ENCODE results near the gene ABLIM1. TPM values are rescaled to one million over a fixed set of nuclear protein-coding genes. Genes with fewer than 3 reads are reported as not detected.

The ABLIM1 gene
- total RNA-seq, 1 experiment from 2014 or later, result 274 TPM

DNA sequence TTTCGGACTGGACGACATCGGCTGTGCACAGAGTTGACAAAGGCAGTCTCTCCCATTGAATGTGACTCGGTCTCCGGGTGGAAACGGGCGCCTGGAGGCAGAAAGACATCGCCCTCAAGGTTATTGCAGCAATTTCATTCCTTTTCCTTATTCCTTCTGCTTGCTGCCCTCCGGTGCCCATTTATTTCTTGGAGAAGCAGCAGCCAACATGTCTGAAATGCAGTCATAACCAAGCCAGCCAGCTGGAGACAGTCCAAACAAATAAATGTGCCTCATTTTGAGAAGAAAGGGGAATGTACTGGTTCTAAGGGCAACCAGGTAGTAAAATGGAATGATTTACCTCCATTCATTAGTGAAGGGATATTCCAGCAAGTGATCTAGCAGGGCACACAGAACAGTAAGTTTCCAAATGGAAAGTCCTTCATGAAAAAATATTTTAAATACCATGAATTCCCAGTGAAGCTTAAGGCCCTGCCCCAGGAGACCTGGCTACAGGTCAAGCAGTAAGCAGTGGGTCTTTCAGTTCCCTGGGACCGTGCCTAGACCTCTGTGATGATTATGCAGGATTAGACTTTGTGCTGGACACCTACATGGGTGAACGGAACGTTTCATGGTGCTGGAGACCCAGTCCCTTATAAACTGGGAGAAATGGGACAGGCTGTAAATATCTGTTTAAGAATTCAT lies 86.6 kb downstream of the ABLIM1 start:
- intact Hi-C loops (cut with micrococcal nuclease; ENCODE audit: unreplicated experiment) (no loop called here), in situ Hi-C loops (cut with HindIII; ENCODE audit: low pct_unique_long_range_greater_than_20kb, low sequenced_read_pairs) (no loop called here)
- Histone ChIP-seq H3K36me3 (ENCODE audit: control insufficient read depth, insufficient read depth, low read length) (peaks cover 18% of the 10 kb centered on the region), H3K27me3 (ENCODE audit: control insufficient read depth, insufficient read depth, low read length) (no peaks in the 10 kb centered on the region), H3K4me3 (ENCODE audit: low read depth in 2 of 2, low read length in 2 of 2) (no peak overlapping the region), H3K9me3 (ENCODE audit: control insufficient read depth, insufficient read depth, low read depth, low read length) (no peaks in the 10 kb centered on the region), H3K27ac (ENCODE audit: low read length) (peak overlapping the region; percentile 20; the same call in 1 of the 2 replicates), H3K4me1 (ENCODE audit: control insufficient read depth, insufficient read depth, low read length) (peaks cover 18% of the 10 kb centered on the region)
- no peak for ATAC-seq
- BruUV-seq (replicated peaks), result no TSS peak
- POLR2A ChIA-PET, result no interaction called here
- no peak for DNase-seq (ENCODE audit: low read depth, low spot score)
- TF ChIP-seq TCF7L2 (IDR thresholded peaks at IDR 0.05; ENCODE audit: low read depth, low read length) (no peak), SIN3A (IDR thresholded peaks at IDR 0.05; ENCODE audit: borderline replicate concordance, insufficient read depth, low read depth, low read length) (no peak)
- TF ChIP-seq, protein P1, sequence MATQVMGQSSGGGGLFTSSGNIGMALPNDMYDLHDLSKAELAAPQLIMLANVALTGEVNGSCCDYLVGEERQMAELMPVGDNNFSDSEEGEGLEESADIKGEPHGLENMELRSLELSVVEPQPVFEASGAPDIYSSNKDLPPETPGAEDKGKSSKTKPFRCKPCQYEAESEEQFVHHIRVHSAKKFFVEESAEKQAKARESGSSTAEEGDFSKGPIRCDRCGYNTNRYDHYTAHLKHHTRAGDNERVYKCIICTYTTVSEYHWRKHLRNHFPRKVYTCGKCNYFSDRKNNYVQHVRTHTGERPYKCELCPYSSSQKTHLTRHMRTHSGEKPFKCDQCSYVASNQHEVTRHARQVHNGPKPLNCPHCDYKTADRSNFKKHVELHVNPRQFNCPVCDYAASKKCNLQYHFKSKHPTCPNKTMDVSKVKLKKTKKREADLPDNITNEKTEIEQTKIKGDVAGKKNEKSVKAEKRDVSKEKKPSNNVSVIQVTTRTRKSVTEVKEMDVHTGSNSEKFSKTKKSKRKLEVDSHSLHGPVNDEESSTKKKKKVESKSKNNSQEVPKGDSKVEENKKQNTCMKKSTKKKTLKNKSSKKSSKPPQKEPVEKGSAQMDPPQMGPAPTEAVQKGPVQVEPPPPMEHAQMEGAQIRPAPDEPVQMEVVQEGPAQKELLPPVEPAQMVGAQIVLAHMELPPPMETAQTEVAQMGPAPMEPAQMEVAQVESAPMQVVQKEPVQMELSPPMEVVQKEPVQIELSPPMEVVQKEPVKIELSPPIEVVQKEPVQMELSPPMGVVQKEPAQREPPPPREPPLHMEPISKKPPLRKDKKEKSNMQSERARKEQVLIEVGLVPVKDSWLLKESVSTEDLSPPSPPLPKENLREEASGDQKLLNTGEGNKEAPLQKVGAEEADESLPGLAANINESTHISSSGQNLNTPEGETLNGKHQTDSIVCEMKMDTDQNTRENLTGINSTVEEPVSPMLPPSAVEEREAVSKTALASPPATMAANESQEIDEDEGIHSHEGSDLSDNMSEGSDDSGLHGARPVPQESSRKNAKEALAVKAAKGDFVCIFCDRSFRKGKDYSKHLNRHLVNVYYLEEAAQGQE (IDR thresholded peaks at IDR 0.05; ENCODE audit: insufficient read depth in 1 of 2, low read depth in 2 of 2, low read length in 1 of 2), result no peak
- CTCF ChIA-PET, result no interaction called here

DNA sequence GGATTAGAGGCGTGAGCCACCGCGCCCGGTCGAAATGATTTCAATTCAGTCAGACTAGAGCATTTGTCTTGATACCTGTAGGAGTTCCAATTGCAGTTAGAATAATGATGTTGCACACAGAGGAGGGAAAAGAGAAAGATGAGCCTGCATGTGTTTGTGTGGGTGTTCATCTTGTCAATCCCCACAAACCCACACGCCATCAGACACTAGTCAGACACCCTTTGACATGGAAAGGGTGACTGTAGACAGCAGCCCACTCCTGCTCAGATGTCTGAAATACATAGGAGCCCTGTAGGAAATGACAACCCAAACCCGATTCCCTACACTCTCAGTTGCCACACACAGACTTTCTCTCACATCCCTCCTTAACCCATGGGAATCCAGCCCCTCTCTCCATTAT lies 92.0 kb downstream of the ABLIM1 start:
- H3K36me3 ChIP-seq (ENCODE audit: control insufficient read depth, insufficient read depth, low read length), result peaks cover 18% of the 10 kb centered on the region; the same call in 1 of the 2 replicates
- no peak overlapping the region for H3K4me3 ChIP-seq (ENCODE audit: low read depth in 2 of 2, low read length in 2 of 2)
- no TSS peak for BruUV-seq (replicated peaks)
- no peaks in the 10 kb centered on the region for H3K9me3 ChIP-seq (ENCODE audit: control insufficient read depth, insufficient read depth, low read depth, low read length)
- intact Hi-C loops (cut with micrococcal nuclease; ENCODE audit: unreplicated experiment), result no loop called here
- no peak overlapping the region for H3K27ac ChIP-seq (ENCODE audit: low read length)
- POLR2A ChIA-PET, result no interaction called here
- CTCF ChIA-PET, result no interaction called here
- TF ChIP-seq SIN3A (IDR thresholded peaks at IDR 0.05; ENCODE audit: borderline replicate concordance, insufficient read depth, low read depth, low read length) (no peak), TCF7L2 (IDR thresholded peaks at IDR 0.05; ENCODE audit: low read depth, low read length) (no peak), POLR2AphosphoS5 (IDR thresholded peaks at IDR 0.05; ENCODE audit: low read depth, low read length) (no peak)
- TF ChIP-seq, protein P2, sequence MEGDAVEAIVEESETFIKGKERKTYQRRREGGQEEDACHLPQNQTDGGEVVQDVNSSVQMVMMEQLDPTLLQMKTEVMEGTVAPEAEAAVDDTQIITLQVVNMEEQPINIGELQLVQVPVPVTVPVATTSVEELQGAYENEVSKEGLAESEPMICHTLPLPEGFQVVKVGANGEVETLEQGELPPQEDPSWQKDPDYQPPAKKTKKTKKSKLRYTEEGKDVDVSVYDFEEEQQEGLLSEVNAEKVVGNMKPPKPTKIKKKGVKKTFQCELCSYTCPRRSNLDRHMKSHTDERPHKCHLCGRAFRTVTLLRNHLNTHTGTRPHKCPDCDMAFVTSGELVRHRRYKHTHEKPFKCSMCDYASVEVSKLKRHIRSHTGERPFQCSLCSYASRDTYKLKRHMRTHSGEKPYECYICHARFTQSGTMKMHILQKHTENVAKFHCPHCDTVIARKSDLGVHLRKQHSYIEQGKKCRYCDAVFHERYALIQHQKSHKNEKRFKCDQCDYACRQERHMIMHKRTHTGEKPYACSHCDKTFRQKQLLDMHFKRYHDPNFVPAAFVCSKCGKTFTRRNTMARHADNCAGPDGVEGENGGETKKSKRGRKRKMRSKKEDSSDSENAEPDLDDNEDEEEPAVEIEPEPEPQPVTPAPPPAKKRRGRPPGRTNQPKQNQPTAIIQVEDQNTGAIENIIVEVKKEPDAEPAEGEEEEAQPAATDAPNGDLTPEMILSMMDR (IDR thresholded peaks at IDR 0.05), result no peak
- DNase-seq (ENCODE audit: low read depth, low spot score) (no peak), ATAC-seq (no peak)
- in situ Hi-C loops (cut with HindIII; ENCODE audit: low pct_unique_long_range_greater_than_20kb, low sequenced_read_pairs), result no loop called here
- H3K4me1 ChIP-seq (ENCODE audit: control insufficient read depth, insufficient read depth, low read length), result no peaks in the 10 kb centered on the region
- no peaks in the 10 kb centered on the region for H3K27me3 ChIP-seq (ENCODE audit: control insufficient read depth, insufficient read depth, low read length)

DNA sequence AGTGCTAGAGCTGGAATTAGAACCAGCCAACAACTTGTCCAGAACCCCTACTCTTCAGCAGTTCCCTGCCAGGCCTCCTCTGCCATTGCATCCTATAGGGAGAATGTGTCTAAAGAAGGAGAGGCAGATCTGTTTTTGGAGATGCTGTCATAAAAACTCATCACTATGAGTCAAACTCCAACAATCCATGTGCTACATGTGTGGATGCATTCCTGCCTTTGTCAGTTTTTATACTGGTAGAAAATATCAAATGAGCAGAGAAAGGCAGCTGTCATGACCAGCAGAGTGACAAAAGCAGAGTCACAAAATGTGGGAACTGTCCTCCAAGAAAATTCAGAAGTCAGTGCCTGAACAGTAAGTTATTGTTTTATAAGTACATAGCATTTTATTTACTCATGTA lies 93.0 kb downstream of the ABLIM1 start:
- Histone ChIP-seq H3K9me3 (ENCODE audit: control insufficient read depth, insufficient read depth, low read depth, low read length) (no peaks in the 10 kb centered on the region), H3K36me3 (ENCODE audit: control insufficient read depth, insufficient read depth, low read length) (peaks cover 18% of the 10 kb centered on the region; the same call in 1 of the 2 replicates), H3K27me3 (ENCODE audit: control insufficient read depth, insufficient read depth, low read length) (no peaks in the 10 kb centered on the region), H3K4me3 (ENCODE audit: low read depth in 2 of 2, low read length in 2 of 2) (no peak overlapping the region), H3K27ac (ENCODE audit: low read length) (no peak overlapping the region), H3K4me1 (ENCODE audit: control insufficient read depth, insufficient read depth, low read length) (no peaks in the 10 kb centered on the region)
- DNase-seq (ENCODE audit: low read depth, low spot score) (no peak), ATAC-seq (no peak)
- in situ Hi-C loops (cut with HindIII; ENCODE audit: low pct_unique_long_range_greater_than_20kb, low sequenced_read_pairs) (no loop called here), intact Hi-C loops (cut with micrococcal nuclease; ENCODE audit: unreplicated experiment) (no loop called here)
- ChIA-PET CTCF (no interaction called here), POLR2A (no interaction called here)
- TF ChIP-seq, protein P2 (IDR thresholded peaks at IDR 0.05), result no peak
- no peak for TF ChIP-seq TCF7L2 (IDR thresholded peaks at IDR 0.05; ENCODE audit: low read depth, low read length)
- no peak for TF ChIP-seq POLR2AphosphoS5 (IDR thresholded peaks at IDR 0.05; ENCODE audit: low read depth, low read length)
- no peak for TF ChIP-seq SIN3A (IDR thresholded peaks at IDR 0.05; ENCODE audit: borderline replicate concordance, insufficient read depth, low read depth, low read length)
- TF ChIP-seq, protein P1 (IDR thresholded peaks at IDR 0.05; ENCODE audit: insufficient read depth in 1 of 2, low read depth in 2 of 2, low read length in 1 of 2), result no peak
- BruUV-seq (replicated peaks), result no TSS peak

All from Panc1 (cell line).